Naive B cell (primary cell): ENCODE measurements around the gene EFR3B. TPM values are rescaled to one million over a fixed set of nuclear protein-coding genes. Genes with fewer than 3 reads are reported as not detected.
"Not testable (repeated sequence)": the region's sequence is repeated elsewhere in the genome, so short reads cannot be mapped to it uniquely, and the experiment has no call there.

Experiments
- ATAC-seq, 2 donors: fragments of 150-1000 bp; cut with Tn5 transposase; 2 replicates each; pipeline ENCODE4 v1.10.0; 2021; ENCODE audit warnings: low read depth in 2 of 2, mild to moderate bottlenecking in 2 of 2, moderate library complexity in 2 of 2
- DNase-seq: peaks from one replicate; pipeline ENCODE4 v3.0.0; 2022
- H3K27ac Mint-ChIP-seq, 6 donors: one replicate each; pipeline ENCODE4 v1.8.0; 2020 to 2022; ENCODE audit warnings: mild to moderate bottlenecking in 6 of 6, mixed read lengths in 6 of 6, moderate library complexity in 5 of 6, inconsistent platforms in 2 of 6
- H3K27me3 Mint-ChIP-seq, 3 donors: one replicate each; pipeline ENCODE4 v1.8.0; 2021 to 2022; ENCODE audit warnings: mixed read lengths in 3 of 3, mild to moderate bottlenecking in 1 of 3
- H3K36me3 Mint-ChIP-seq, 2 donors: one replicate each; pipeline ENCODE4 v1.8.0; 2020 to 2022; ENCODE audit warnings: mixed read lengths in 2 of 2, inconsistent platforms in 1 of 2, mild to moderate bottlenecking in 1 of 2
- H3K4me1 Mint-ChIP-seq, 3 donors: one replicate each; pipeline ENCODE4 v1.8.0; 2020 to 2022; ENCODE audit warnings: mixed read lengths in 3 of 3, inconsistent platforms in 1 of 3, mild to moderate bottlenecking in 1 of 3, moderate library complexity in 1 of 3
- H3K4me3 Mint-ChIP-seq, 8 donors: one replicate each; pipeline ENCODE4 v1.8.0; 2020 to 2022; ENCODE audit warnings: mild to moderate bottlenecking in 8 of 8, mixed read lengths in 8 of 8, moderate library complexity in 8 of 8, inconsistent platforms in 2 of 8
- H3K9me3 Mint-ChIP-seq, 7 donors: one replicate each; pipeline ENCODE4 v1.8.0; 2020 to 2022; ENCODE audit warnings: mixed read lengths in 7 of 7, mild to moderate bottlenecking in 5 of 7, inconsistent platforms in 2 of 7, moderate library complexity in 1 of 7
- polyA plus RNA-seq, 6 donors: library from polyadenylated mRNA; unstranded; fragments of 300-500 nt; fragmentation: Illumina TruSeq; gene quantifications; one replicate each; pipeline ENCODE4 v1.2.3, GENCODE V29; 2021; ENCODE audit warnings: low read depth in 6 of 6

Gene EFR3B
- polyA plus RNA-seq, 6 donors from 2014 or later: 0.10 to 0.16 TPM; not detected in 4

DNA sequence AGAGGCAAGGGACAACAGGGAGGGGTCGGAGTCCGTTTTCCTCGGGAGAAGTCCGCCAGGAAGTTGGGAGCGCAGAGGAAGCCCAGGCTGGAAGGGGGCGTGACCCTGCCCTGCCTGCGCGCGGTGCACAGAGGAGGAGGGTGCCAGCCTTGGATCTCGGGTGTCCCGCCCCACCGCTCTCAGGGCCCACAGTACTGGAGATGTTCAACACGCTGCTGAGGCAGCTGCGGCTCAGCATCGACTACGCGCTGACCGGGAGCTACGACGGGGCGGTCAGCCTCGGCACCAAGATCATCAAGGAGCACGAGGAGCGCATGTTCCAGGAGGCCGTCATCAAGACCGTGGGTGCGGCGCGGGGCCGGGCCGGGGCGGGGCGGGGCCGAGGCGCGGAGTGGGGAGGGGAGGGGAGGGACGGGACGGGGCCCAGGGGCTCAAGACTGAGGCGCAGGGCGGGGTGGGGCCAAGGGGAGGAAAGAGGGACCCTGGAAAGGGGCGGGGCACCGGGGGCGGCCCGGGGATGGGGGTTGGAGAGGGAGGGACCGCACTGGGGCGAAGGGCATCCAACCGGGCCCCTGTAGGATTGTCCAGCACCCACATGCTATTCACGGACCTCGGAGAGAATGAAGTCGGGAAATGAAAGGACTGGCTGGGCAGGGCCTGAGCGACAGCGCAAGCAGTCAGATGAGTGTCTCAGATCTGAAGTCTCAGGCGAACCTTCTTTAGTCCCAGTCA, 89.9 kb downstream of the EFR3B start:
- Mint-ChIP-seq H3K36me3 (peaks cover 0 to 16% of the 10 kb centered on the region in 2 donors), H3K4me1 (peaks cover 16 to 29% (median 23%) of the 10 kb centered on the region in 3 donors), H3K27ac (peak overlapping the region in 4 of 6 donors; percentile 6 to 87 (median 53)), H3K9me3 (no peaks in the 10 kb centered on the region), H3K27me3 (peaks cover 33 to 68% (median 63%) of the 10 kb centered on the region in 3 donors), H3K4me3 (peak overlapping the region; percentile 12 to 90 (median 80))
- peak; percentile 34 to 35 for ATAC-seq
- DNase-seq: no peak

DNA sequence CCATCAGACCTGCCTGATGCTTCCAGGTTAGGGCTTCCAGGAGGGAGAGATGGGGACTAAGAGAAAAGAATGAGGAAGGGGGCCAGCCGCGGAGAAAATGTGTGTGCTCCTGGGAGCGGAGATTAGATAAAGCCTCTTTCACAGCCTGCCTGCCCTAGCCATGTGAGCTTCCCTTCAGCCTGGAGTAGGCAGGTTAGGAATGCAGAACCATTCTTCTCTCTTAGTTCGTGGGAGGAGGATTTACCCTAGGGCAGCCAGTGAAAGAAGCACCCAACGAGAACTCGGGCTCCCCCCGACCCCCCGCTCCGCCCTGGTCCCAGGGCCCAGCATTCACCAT, 90.4 kb downstream of the EFR3B start:
- no peak overlapping the region for H3K27ac Mint-ChIP-seq
- H3K9me3 Mint-ChIP-seq: no peaks in the 10 kb centered on the region
- ATAC-seq (no peak), DNase-seq (no peak)
- peaks cover 33 to 74% (median 63%) of the 10 kb centered on the region in 3 donors for H3K27me3 Mint-ChIP-seq
- peaks cover 0 to 16% of the 10 kb centered on the region in 2 donors for H3K36me3 Mint-ChIP-seq
- H3K4me3 Mint-ChIP-seq: peak overlapping the region in 7 of 8 donors; percentile 10 to 90 (median 79)
- peaks cover 16 to 29% (median 23%) of the 10 kb centered on the region in 3 donors for H3K4me1 Mint-ChIP-seq

DNA sequence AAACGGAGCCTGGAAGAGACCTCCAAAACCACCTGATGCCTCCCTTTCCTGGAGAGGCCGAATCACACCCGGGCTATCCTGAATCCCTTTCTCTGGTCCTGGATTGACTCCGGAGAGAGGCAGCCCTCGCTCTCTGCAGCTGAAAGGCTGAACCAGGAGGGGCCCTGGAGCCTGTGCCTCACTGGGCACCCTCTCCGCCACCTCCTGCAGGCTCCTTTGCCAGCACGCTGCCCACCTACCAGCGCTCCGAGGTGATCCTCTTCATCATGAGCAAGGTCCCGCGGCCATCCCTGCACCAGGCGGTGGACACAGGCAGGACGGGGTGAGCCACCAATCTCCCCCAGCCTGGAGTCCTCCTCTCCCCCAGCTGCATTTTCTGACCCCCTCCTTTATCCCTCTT, 90.8 kb downstream of the EFR3B start:
- peaks cover 16 to 29% (median 23%) of the 10 kb centered on the region in 3 donors for H3K4me1 Mint-ChIP-seq
- no peaks in the 10 kb centered on the region for H3K9me3 Mint-ChIP-seq
- peak overlapping the region in 5 of 8 donors; percentile 25 to 55 (median 45) for H3K4me3 Mint-ChIP-seq
- H3K27ac Mint-ChIP-seq: no peak overlapping the region
- no peak for DNase-seq
- no peak for ATAC-seq
- peaks cover 33 to 76% (median 63%) of the 10 kb centered on the region in 3 donors for H3K27me3 Mint-ChIP-seq
- peaks cover 0 to 16% of the 10 kb centered on the region in 2 donors for H3K36me3 Mint-ChIP-seq

DNA sequence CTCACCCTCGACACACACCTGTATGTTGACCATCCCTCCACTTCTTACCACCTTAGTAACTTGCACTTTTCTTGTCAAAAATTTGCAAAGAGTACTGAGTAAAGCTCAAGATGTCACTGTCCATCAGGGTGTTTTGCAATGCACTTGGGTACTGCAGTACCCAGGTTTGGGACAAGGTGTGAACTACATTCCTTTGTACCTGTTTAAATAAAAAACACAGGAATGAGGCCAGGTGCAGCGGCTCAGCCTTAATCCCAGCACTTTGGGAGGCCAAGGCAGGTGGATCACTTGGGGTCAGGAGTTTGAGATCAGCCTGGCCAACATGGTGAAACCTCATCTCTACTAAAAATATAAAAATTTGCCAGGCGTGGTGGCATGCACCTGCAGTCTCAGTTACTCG, 98.7 kb downstream of the EFR3B start:
- H3K36me3 Mint-ChIP-seq, H3K4me1 Mint-ChIP-seq, DNase-seq, H3K4me3 Mint-ChIP-seq, H3K9me3 Mint-ChIP-seq, H3K27ac Mint-ChIP-seq, ATAC-seq: not testable (repeated sequence)
- H3K27me3 Mint-ChIP-seq: peaks cover 0 to 20% (median 14%) of the 10 kb centered on the region in 3 donors

DNA sequence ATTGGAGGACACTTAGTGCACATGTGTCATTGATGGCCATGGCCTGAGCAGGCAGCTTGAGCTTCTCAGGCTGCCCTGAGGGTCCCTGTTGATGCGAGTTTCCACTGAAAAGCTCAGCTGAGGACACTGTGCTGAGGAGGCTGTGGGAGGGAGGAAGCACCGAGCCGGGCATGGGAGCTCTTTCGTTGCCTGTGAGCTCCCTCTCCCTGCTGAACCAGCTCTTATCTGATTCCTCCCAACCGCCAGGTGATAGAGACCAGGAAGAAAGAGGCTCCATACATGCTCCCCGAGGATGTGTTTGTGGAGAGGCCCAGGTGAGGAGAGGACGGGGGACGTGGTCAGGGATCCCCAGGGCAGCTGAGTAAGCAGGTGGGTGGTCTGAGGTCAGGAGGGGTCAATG, 99.2 kb downstream of the EFR3B start:
- Mint-ChIP-seq H3K4me1 (no peaks in the 10 kb centered on the region), H3K9me3 (no peaks in the 10 kb centered on the region), H3K36me3 (no peaks in the 10 kb centered on the region), H3K27ac (peak overlapping the region in 1 of 6 donors; percentile 37), H3K27me3 (peaks cover 0 to 14% (median 9%) of the 10 kb centered on the region in 3 donors), H3K4me3 (no peak overlapping the region)
- no peak for DNase-seq
- ATAC-seq: no peak

DNA sequence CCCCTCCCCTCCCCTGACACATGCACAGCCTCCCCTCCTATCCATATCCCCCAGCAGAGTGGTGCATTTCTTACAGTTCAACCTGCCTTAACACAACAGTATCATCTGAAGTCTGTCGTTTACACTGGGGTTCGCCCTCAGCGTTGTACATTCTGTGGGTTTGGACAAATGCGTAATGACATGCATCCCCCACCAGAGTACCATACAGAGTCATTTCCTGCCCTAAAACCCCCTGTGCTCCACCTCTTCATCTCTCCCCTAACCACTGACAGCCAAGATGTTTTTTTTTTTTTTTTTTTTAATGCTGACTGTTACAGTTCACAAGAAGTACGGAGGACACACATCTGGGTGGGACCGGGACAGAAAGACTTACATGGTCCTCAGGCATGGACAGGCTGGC, 103.9 kb downstream of the EFR3B start:
- DNase-seq: no peak
- Mint-ChIP-seq H3K27me3 (peaks cover 0 to 5% (median 0%) of the 10 kb centered on the region in 3 donors), H3K36me3 (no peaks in the 10 kb centered on the region), H3K27ac (no peak overlapping the region), H3K4me1 (no peaks in the 10 kb centered on the region), H3K4me3 (no peak overlapping the region), H3K9me3 (no peaks in the 10 kb centered on the region)
- ATAC-seq: peak; percentile 48 to 50

DNA sequence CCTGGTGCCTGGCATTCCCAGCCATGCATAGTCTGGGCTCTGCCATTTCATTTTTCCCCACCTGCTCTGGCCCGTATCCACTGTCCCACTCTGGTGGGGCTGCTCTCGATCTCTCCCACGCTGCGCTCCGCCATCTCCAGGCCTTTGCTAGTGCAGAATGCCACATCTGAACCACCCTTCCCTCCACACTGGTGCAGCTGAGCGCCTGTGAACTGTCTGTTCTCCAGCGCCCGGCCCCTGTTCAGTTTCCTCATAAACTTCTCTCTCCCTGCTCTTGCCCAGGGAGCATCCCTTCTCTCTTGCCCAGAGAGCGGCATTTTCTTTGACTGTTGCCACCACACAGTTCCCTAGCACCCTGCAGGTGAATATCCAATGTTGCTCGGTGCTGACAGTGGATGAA, 105.0 kb downstream of the EFR3B start:
- Mint-ChIP-seq H3K27ac (peak overlapping the region in 1 of 6 donors; percentile 44), H3K4me3 (no peak overlapping the region), H3K36me3 (no peaks in the 10 kb centered on the region), H3K27me3 (peaks cover 0 to 5% (median 0%) of the 10 kb centered on the region in 3 donors), H3K9me3 (no peaks in the 10 kb centered on the region), H3K4me1 (no peaks in the 10 kb centered on the region)
- DNase-seq (no peak), ATAC-seq (no peak)

DNA sequence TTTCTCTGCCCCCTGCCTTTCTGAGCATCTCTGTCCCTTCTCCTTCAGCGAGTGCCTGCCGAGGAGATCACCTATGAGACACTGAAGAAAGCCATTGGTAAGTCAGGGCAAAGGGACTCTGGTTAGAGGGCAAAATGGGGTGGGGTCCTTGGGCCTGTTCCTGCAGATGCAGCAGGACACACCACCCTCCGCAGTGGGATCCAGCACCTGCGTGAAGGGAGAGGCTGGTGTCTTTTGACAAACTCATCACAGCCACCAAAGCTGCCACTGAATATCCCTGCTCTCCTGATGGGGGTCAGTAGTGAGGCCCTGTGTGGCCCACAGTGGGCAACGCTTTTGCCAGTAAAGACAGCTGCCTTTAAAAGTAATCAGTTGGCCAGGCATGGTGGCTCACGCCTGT, 107.8 kb downstream of the EFR3B start:
- H3K4me3 Mint-ChIP-seq: no peak overlapping the region
- ATAC-seq: no peak
- DNase-seq: no peak
- peaks cover 0 to 5% (median 0%) of the 10 kb centered on the region in 3 donors for H3K27me3 Mint-ChIP-seq
- H3K36me3 Mint-ChIP-seq: no peaks in the 10 kb centered on the region
- no peaks in the 10 kb centered on the region for H3K9me3 Mint-ChIP-seq
- no peak overlapping the region for H3K27ac Mint-ChIP-seq
- peaks cover 0 to 5% (median 0%) of the 10 kb centered on the region in 3 donors for H3K4me1 Mint-ChIP-seq

DNA sequence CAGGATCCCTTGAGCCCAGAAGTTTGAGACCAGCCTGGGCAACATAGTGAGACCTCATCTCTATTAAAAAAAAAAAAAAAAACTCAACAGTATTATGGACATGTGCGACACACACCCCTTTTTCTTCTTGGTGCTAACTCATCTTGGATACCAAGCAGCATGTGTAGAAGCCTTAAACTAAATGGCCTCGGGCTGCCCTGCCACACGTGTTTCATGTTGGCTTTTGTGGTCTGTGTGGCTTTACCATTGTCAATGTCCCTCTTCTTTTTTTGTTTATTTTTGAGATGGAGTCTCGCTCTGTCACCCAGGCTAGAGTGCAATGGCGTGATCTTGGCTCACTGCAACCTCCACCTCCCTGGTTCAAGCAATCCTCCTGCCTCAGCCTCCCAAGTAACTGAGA, 109.1 kb downstream of the EFR3B start:
- ATAC-seq, H3K27me3 Mint-ChIP-seq, H3K4me3 Mint-ChIP-seq, H3K36me3 Mint-ChIP-seq, H3K4me1 Mint-ChIP-seq, DNase-seq, H3K27ac Mint-ChIP-seq, H3K9me3 Mint-ChIP-seq: not testable (repeated sequence)

DNA sequence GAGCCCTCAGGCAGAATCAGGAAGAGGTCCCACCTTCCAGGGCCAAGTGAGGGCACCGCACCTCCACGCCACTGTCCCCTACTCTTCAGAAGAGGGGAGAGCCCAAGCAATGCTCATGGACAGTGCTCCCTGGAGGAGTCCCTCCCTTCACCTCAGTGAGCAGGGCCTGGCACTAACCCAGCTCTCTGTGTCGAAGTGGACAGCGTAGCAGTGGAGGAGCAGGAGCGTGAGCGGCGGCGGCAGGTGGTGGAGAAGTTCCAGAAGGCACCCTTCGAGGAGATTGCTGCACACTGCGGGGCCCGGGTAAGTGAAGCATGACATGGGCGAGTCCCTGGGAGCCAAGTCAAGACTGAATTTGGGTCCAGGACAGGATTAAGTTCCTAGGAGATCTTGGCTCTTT, 109.8 kb downstream of the EFR3B start:
- no peak for DNase-seq
- H3K27me3 Mint-ChIP-seq: no peaks in the 10 kb centered on the region
- H3K36me3 Mint-ChIP-seq: no peaks in the 10 kb centered on the region
- H3K27ac Mint-ChIP-seq: no peak overlapping the region
- ATAC-seq: no peak
- H3K4me3 Mint-ChIP-seq: no peak overlapping the region
- H3K9me3 Mint-ChIP-seq: no peaks in the 10 kb centered on the region
- H3K4me1 Mint-ChIP-seq: peaks cover 0 to 8% (median 0%) of the 10 kb centered on the region in 3 donors

DNA sequence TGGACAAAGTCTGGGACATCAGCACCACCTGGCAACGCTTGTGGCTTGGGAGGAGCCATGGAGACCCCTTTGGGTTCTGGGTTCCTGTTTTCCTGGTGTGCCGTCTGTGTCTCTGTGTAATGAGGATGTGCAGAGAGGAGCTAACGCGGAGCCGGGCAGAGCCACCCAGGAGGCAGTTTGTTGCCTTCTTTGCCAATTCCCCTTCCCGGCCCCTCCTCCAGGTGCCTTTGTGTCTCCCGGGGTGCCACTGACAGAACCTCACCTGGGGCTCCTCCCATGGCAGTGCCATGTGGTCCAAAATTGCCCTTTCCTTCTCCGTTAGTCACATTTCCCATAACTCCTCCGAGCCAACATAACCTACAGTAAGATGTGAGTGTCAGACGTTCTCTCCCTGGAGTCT, 113.5 kb downstream of the EFR3B start:
- no peaks in the 10 kb centered on the region for H3K27me3 Mint-ChIP-seq
- H3K9me3 Mint-ChIP-seq: no peaks in the 10 kb centered on the region
- no peak for DNase-seq
- no peak for ATAC-seq
- H3K4me1 Mint-ChIP-seq: peaks cover 6 to 25% (median 16%) of the 10 kb centered on the region in 3 donors
- no peaks in the 10 kb centered on the region for H3K36me3 Mint-ChIP-seq
- peak overlapping the region in 1 of 6 donors; percentile 54 for H3K27ac Mint-ChIP-seq
- no peak overlapping the region for H3K4me3 Mint-ChIP-seq

DNA sequence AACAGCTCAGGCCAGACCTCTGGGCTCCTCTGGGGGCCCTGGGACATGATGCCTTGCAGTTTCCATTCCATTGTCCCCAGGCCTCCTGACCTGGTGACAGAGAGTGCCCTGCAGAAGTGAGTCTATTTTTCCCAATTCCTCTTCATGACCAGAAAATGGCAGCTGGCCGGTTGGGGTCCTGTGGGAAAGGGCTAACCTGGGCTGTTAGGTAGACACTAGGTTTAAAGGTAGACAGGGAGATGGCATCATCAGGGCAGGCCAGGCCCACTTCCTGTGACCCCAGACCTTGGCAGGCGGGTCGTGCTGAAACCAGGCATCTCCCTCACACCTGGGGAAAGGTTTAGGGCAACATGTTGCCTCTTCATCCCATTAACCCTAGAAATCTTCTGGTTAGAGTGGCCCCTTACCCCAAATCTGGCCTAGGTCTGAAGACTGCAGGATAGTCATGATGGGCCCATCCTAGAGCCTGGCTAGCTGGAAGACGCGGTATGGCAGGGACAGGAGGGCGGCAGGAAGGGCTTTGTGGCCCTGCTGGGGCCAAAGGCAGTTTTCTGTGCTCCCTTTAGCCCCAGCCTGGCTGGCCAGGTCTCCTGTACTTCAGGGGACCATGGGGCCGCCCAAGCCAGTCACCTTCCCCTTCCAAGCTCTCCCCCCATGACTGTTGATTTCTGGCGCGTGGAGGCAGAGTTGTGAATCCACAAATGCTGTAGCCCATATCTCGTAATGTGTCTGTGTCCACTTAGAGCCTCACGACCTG, 116.4 kb downstream of the EFR3B start:
- Mint-ChIP-seq H3K27me3 (no peaks in the 10 kb centered on the region), H3K4me1 (peaks cover 9 to 31% (median 22%) of the 10 kb centered on the region in 3 donors), H3K36me3 (no peaks in the 10 kb centered on the region), H3K9me3 (no peaks in the 10 kb centered on the region), H3K27ac (peak overlapping the region in 2 of 6 donors; percentile 11 to 48), H3K4me3 (peak overlapping the region in 3 of 8 donors; percentile 4 to 44 (median 19))
- DNase-seq: no peak
- no peak for ATAC-seq

DNA sequence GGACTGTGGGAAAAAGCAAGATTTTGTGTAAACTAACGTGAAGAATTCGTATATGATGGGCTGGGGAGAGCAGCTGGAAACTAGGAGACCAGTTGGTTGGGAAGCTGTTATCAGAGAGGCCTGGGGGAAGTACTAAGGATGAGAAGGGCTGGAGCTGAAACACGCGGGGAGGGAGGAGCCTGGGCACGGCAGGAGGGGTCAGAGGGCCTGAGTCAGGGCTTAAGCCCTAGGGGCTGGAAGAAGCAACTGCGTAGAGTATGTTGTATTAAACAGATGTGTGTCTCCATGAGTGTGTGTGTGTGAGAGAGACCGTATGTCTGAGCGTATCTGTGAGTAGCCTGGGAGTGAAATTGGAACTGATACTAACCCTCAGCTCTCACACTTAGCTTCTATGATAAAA, 118.1 kb downstream of the EFR3B start:
- Mint-ChIP-seq H3K4me1 (peaks cover 9 to 24% (median 22%) of the 10 kb centered on the region in 3 donors), H3K27me3 (no peaks in the 10 kb centered on the region), H3K27ac (peak overlapping the region in 5 of 6 donors; percentile 18 to 81 (median 56)), H3K36me3 (no peaks in the 10 kb centered on the region), H3K4me3 (peak overlapping the region; percentile 39 to 90 (median 66)), H3K9me3 (no peaks in the 10 kb centered on the region)
- DNase-seq (no peak), ATAC-seq (no peak)

DNA sequence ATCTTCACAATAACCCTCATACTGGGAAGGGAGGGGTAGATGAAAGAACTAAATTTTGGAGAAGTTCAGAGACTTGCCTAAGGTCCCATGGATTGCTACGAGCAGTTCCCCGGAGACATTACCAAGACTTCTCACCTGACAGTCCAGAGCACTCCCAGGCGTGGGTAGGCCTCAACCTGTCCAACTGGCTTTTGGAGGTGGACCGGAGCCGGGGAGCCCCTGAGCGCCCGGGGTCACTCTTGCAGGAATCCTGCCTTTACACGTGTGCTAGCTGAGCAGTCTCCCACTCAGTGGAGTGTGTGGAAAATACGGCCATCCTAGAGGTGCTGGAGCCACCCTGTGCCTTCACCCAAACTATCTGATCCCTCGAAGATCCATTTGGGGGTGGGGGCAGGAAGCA, 118.5 kb downstream of the EFR3B start:
- H3K4me1 Mint-ChIP-seq: peaks cover 13 to 28% (median 26%) of the 10 kb centered on the region in 3 donors
- H3K27ac Mint-ChIP-seq: peak overlapping the region in 4 of 6 donors; percentile 18 to 75 (median 52)
- H3K27me3 Mint-ChIP-seq: no peaks in the 10 kb centered on the region
- DNase-seq: no peak
- no peaks in the 10 kb centered on the region for H3K9me3 Mint-ChIP-seq
- H3K4me3 Mint-ChIP-seq: peak overlapping the region; percentile 57 to 90 (median 73)
- ATAC-seq: no peak
- no peaks in the 10 kb centered on the region for H3K36me3 Mint-ChIP-seq
